Caco-2 (cell line): ENCODE data around the gene TMEM255B. TPM values are rescaled to one million over a fixed set of nuclear protein-coding genes. Genes with fewer than 3 reads are reported as not detected.

Experiments used
- BruUV-seq: library from RNA; stranded (reverse); fragments of 400-500 nt; replicated peaks from 2 replicates; lab custom pipeline; 2021; lab: Mats Ljungman, UMichigan
- CTCF ChIA-PET: fragments of 300-600 bp; sonication (Branson Sonifier 250); formaldehyde crosslinking; loops from one replicate; lab custom pipeline; 2022; ENCODE audit warnings: antibody characterized with exemption; lab: Charles Lee
- POLR2A ChIA-PET: fragments of 300-600 bp; sonication (Branson Sonifier 250); formaldehyde crosslinking; loops from one replicate; lab custom pipeline; 2022; ENCODE audit warnings: antibody characterized with exemption; lab: Charles Lee
- DNase-seq, 2 experiments: peaks; one replicate each; pipeline versions ENCODE4 v3.0.0 to v3.0.0-alpha.2; 2020 to 2022
- H3K27me3 ChIP-seq: replicated peaks from 2 replicates; pipeline ENCODE4 v1.6.0; 2011; ENCODE audit warnings: low read length; ENCODE audit not compliant: control insufficient read depth, insufficient read depth
- H3K36me3 ChIP-seq: 2 replicates; pipeline ENCODE4 v1.5.1; 2011; ENCODE audit warnings: low read length; ENCODE audit not compliant: control insufficient read depth, insufficient read depth
- H3K4me1 ChIP-seq: fragments of 250-450 bp; sonication (Bioruptor Pico); 2 replicates; pipeline ENCODE4 v1.5.1; 2020; ENCODE audit warnings: mild to moderate bottlenecking
- H3K4me3 ChIP-seq: 2 replicates; pipeline ENCODE4 v1.5.1; 2011; ENCODE audit warnings: low read depth, mild to moderate bottlenecking, control low read depth, low read length
- H3K9me3 ChIP-seq: fragments of 250-450 bp; sonication (Bioruptor Pico); 2 replicates; pipeline ENCODE4 v1.5.1; 2020; ENCODE audit warnings: mild to moderate bottlenecking, moderate library complexity
- H3K27ac Mint-ChIP-seq: one replicate; pipeline ENCODE4 v1.8.0; 2022; ENCODE audit warnings: mixed read lengths; ENCODE audit not compliant: unreplicated experiment
- H3K27me3 Mint-ChIP-seq: one replicate; pipeline ENCODE4 v1.8.0; 2022; ENCODE audit warnings: mixed read lengths; ENCODE audit not compliant: insufficient read depth, unreplicated experiment
- H3K36me3 Mint-ChIP-seq: one replicate; pipeline ENCODE4 v1.8.0; 2022; ENCODE audit warnings: mild to moderate bottlenecking, mixed read lengths; ENCODE audit not compliant: insufficient read depth, unreplicated experiment
- H3K4me1 Mint-ChIP-seq: one replicate; pipeline ENCODE4 v1.8.0; 2022; ENCODE audit warnings: low read depth, mixed read lengths; ENCODE audit not compliant: unreplicated experiment
- H3K4me3 Mint-ChIP-seq: one replicate; pipeline ENCODE4 v1.8.0; 2022; ENCODE audit warnings: mild to moderate bottlenecking, moderate library complexity, mixed read lengths; ENCODE audit not compliant: unreplicated experiment
- H3K9me3 Mint-ChIP-seq: one replicate; pipeline ENCODE4 v1.8.0; 2022; ENCODE audit warnings: mixed read lengths; ENCODE audit not compliant: unreplicated experiment
- intact Hi-C: fragments of 100-400 bp; cut with micrococcal nuclease; formaldehyde crosslinking; loops from one replicate; pipeline ENCODE4 v1.10.0; 2022; ENCODE audit not compliant: unreplicated experiment
- total RNA-seq: library from RNA; stranded (reverse); gene quantifications from 2 replicates; pipeline ENCODE4 v1.2.3, GENCODE V29; 2022
- TF ChIP-seq, protein P1 (sequence below), 2 experiments: fragments of 200-600 bp in 1 of 2; IDR thresholded peaks; 1 replicate in 1 of 2; 2 replicates in 1 of 2; pipeline versions ENCODE4 v1.5.1 to v1.8.0; 2011 to 2022; ENCODE audit warnings: antibody characterized with exemption in 1 of 2, control low read depth in 1 of 2, inconsistent platforms in 1 of 2, low read depth in 1 of 2, low read length in 1 of 2, mild to moderate bottlenecking in 1 of 2, moderate library complexity in 1 of 2; ENCODE audit not compliant: insufficient read depth in 1 of 2, severe bottlenecking in 1 of 2, unreplicated experiment in 1 of 2

The TMEM255B gene
- total RNA-seq, 1 experiment from 2014 or later: 0.82 TPM

DNA sequence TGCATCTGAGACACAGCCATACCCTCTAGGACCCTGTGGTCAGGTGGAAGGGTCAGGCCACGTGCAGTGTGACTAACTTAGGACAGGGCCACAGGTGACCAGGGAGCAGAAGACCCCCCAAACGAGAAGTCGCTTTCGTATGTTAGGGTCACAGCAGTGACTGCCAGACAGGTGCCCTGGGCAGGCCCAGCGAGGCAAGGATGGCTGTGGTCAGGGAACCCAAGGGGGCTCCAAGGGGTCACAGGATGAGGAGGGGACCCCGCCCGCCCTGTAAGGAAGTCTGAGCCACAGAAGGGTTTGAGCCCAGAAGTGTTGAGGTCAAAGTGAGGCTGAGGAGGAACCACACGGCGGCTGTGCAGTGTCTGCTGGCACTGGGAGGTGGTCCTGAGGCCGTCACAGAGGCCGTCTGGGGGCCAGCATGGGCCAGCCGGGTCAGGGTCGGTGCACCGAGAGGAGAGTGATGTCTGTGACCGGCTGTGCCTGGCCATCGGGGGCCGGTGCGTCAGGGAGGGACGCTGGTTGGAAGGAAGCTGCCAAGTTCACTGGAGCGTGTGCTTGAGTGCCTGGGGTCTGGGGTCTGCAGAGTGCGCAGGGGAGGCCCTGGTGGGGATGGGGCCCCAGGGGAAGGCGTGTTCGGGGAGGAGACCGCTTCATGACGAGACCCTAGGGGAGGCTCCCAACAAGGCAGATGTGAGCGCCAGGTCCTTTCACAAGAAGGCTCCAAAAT is 24.8 kb upstream of the TMEM255B start:
- TF ChIP-seq, protein P1, sequence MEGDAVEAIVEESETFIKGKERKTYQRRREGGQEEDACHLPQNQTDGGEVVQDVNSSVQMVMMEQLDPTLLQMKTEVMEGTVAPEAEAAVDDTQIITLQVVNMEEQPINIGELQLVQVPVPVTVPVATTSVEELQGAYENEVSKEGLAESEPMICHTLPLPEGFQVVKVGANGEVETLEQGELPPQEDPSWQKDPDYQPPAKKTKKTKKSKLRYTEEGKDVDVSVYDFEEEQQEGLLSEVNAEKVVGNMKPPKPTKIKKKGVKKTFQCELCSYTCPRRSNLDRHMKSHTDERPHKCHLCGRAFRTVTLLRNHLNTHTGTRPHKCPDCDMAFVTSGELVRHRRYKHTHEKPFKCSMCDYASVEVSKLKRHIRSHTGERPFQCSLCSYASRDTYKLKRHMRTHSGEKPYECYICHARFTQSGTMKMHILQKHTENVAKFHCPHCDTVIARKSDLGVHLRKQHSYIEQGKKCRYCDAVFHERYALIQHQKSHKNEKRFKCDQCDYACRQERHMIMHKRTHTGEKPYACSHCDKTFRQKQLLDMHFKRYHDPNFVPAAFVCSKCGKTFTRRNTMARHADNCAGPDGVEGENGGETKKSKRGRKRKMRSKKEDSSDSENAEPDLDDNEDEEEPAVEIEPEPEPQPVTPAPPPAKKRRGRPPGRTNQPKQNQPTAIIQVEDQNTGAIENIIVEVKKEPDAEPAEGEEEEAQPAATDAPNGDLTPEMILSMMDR (IDR thresholded peaks at IDR 0.05; ENCODE audit: insufficient read depth in 1 of 2, low read depth in 1 of 2, low read length in 1 of 2, severe bottlenecking in 1 of 2, unreplicated experiment in 1 of 2): no peak
- intact Hi-C loops: no loop called here
- H3K4me3 ChIP-seq: no peak overlapping the region
- 0 out of 2 replicates have a peak, but pooled peaks cover 3% of the 10 kb centered on the region for H3K4me1 ChIP-seq
- Mint-ChIP-seq H3K36me3 (peaks cover 10% of the 10 kb centered on the region), H3K27ac (no peak overlapping the region), H3K4me1 (no peaks in the 10 kb centered on the region), H3K4me3 (no peak overlapping the region), H3K27me3 (no peaks in the 10 kb centered on the region), H3K9me3 (no peaks in the 10 kb centered on the region)
- no peak for DNase-seq
- peaks cover 14% of the 10 kb centered on the region for H3K9me3 ChIP-seq
- no TSS peak for BruUV-seq
- no peaks in the 10 kb centered on the region for H3K27me3 ChIP-seq
- POLR2A ChIA-PET: no interaction called here
- no peaks in the 10 kb centered on the region for H3K36me3 ChIP-seq
- CTCF ChIA-PET: no interaction called here

DNA sequence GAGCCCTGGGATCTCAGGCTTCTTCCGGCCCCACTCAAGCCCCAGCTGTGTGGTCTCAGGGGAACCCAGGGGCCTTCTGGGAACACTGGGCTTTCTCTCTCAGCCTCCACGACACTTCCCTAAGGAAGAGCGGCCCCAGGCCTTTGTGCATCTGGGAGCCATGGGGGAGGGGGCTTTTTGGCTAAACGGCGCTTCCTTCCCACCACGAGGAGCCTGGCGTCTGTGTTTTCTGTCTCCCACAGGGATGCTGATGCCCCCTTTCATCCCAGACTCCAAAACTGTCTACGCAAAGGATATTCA is 24.2 kb upstream of the TMEM255B start:
- DNase-seq: no peak
- no TSS peak for BruUV-seq
- H3K4me3 Mint-ChIP-seq: no peak overlapping the region
- no peaks in the 10 kb centered on the region for H3K4me1 Mint-ChIP-seq
- H3K36me3 Mint-ChIP-seq: peaks cover 10% of the 10 kb centered on the region
- Histone ChIP-seq H3K4me3 (no peak overlapping the region), H3K4me1 (0 out of 2 replicates have a peak, but pooled peaks cover 3% of the 10 kb centered on the region), H3K36me3 (no peaks in the 10 kb centered on the region), H3K27me3 (no peaks in the 10 kb centered on the region), H3K9me3 (peaks cover 13% of the 10 kb centered on the region)
- intact Hi-C loops: no loop called here
- TF ChIP-seq, protein P1 (IDR thresholded peaks at IDR 0.05; ENCODE audit: insufficient read depth in 1 of 2, low read depth in 1 of 2, low read length in 1 of 2, severe bottlenecking in 1 of 2, unreplicated experiment in 1 of 2): no peak
- no peaks in the 10 kb centered on the region for H3K9me3 Mint-ChIP-seq
- POLR2A ChIA-PET: no interaction called here
- no peak overlapping the region for H3K27ac Mint-ChIP-seq
- CTCF ChIA-PET: no interaction called here
- H3K27me3 Mint-ChIP-seq: no peaks in the 10 kb centered on the region

DNA sequence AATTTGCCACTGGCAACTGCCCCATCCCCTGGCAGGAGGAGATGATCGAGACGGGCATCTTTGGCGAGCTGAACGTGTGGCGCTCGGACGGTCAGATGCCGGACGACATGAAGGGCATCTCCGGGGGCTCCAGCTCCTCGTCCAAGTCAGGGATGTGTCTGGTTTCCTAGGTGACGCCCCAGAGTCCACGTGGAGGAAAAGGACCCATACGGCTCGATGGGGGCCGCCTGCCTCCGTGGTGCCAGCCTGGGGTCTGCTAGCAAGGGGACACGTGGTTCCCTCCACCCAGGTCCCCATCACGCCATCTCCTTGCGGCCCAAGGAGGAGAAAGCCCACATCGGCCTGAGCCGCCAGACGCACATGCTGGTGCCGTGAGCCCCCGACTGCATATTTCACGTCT is 23.8 kb upstream of the TMEM255B start:
- intact Hi-C loops: no loop called here
- no peaks in the 10 kb centered on the region for H3K36me3 ChIP-seq
- no peak for DNase-seq
- Mint-ChIP-seq H3K27ac (no peak overlapping the region), H3K4me3 (no peak overlapping the region), H3K36me3 (peaks cover 10% of the 10 kb centered on the region), H3K4me1 (no peaks in the 10 kb centered on the region), H3K27me3 (no peaks in the 10 kb centered on the region), H3K9me3 (no peaks in the 10 kb centered on the region)
- TF ChIP-seq, protein P1 (IDR thresholded peaks at IDR 0.05; ENCODE audit: insufficient read depth in 1 of 2, low read depth in 1 of 2, low read length in 1 of 2, severe bottlenecking in 1 of 2, unreplicated experiment in 1 of 2): no peak
- no peak overlapping the region for H3K4me3 ChIP-seq
- ChIA-PET CTCF (no interaction called here), POLR2A (no interaction called here)
- BruUV-seq: no TSS peak
- peaks cover 13% of the 10 kb centered on the region for H3K9me3 ChIP-seq
- no peaks in the 10 kb centered on the region for H3K27me3 ChIP-seq
- 0 out of 2 replicates have a peak, but pooled peaks cover 3% of the 10 kb centered on the region for H3K4me1 ChIP-seq
